Islet of Langerhans (tissue), 1 donor: Measurements from ENCODE around the gene LRRC61.
"Not testable (repeated sequence)": the region's sequence is repeated elsewhere in the genome, so short reads cannot be mapped to it uniquely, and the experiment has no call there.

Experiments used
- FAIRE-seq: peaks from one replicate; lab custom pipeline; 2011; peaks lifted over from hg19 to GRCh38; lab: Jason Lieb, UNC

Gene LRRC61, protein sequence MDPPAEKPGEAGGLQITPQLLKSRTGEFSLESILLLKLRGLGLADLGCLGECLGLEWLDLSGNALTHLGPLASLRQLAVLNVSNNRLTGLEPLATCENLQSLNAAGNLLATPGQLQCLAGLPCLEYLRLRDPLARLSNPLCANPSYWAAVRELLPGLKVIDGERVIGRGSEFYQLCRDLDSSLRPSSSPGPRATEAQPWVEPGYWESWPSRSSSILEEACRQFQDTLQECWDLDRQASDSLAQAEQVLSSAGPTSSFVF

DNA sequence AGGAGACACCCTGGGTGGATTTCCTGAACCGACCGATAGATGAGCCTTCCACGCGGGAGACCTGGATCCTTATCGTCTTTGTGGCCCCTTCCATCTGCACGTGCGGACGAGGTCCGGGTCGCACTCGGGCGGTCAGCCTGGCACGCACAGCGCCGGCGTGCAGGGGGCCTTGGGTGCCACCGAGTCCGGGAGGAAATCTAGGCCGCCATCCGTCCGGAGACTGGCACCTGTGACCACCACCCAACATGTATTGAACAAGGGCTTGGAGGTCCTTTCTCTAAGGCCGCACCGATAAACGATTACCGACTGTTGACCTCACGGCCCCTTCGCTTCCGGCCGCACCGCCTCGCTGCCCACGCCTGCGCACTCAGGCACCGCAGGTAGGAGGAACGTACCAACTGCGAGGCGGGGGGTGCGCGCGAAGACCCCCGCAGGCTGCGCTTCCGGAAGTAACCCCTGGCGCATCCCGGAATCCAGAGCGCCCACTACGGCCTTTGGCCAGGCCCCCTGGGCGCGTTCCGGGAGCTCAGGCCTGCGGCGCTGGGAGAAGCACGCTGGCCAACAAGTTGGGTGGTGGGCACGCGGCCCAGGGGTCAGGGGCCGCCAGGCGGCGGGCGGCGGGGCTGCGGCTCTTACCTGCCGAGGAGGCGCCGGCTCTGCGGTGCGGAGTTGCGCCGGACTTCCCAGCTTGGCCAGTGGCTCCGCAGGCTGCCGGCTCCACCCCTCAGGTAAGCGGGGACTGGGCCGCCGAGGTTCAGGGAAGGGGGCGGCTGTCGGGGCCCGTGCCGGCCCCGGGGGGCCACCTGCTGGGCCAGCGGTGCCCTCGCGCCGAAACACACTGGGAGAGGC lies at the start of gene LRRC61, which contains the start of gene ACTR3C:
LRRC61 (plus strand) TSS at position 523 of the 849 bp plus-strand sequence. CDS start 13,507 bp downstream, outside the sequence.
ACTR3C (minus strand) TSS at position 713 of the 849 bp plus-strand sequence. CDS start 28,249 bp downstream, outside the sequence.
- FAIRE-seq = no peak

DNA sequence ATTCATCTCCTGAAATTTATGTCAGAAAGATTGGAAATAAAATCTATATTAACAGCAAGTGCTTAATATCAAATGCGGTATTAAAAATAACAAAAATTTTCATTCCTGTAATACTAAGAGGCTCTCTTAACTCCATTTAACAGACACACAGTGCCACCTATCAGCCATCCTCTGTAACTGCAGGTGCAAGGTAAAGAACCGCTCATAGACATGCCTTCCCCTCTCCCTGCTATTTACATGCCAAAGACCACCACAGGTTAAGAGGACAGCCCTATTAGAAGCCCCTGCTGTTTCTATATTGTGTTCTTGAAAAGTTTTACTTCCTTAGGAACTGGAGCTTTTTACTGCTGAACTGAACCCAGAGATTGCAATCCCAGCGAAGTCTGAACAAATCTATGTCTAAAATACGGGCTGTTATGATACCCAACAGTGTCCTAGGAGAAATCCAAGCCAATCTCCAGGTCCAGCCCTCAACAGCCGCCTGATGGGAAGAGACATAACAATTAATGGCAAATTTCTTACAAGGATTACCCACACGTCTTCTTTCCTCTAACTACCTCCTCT lies 46.9 kb upstream of the LRRC61 start:
- not testable (repeated sequence) for FAIRE-seq

DNA sequence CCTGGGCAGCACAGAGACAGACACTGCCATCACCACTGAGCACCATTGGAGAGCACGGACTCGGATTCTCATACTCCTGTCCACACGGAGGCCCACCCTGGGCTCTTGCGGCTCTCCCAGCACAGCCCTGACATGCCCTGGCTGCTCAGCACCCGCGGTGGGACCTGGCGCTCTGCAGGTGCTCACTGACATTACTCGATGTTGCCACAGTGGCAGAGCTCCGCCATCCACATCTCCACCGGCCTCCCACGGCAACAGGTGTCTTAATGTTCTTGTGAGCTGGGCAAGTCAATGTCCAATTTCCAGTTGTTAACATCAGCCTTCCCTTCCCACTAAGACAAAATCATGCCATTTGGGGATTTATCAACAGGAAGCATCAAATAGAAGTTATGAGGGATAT lies 44.8 kb upstream of the LRRC61 start:
- not testable (repeated sequence) for FAIRE-seq

DNA sequence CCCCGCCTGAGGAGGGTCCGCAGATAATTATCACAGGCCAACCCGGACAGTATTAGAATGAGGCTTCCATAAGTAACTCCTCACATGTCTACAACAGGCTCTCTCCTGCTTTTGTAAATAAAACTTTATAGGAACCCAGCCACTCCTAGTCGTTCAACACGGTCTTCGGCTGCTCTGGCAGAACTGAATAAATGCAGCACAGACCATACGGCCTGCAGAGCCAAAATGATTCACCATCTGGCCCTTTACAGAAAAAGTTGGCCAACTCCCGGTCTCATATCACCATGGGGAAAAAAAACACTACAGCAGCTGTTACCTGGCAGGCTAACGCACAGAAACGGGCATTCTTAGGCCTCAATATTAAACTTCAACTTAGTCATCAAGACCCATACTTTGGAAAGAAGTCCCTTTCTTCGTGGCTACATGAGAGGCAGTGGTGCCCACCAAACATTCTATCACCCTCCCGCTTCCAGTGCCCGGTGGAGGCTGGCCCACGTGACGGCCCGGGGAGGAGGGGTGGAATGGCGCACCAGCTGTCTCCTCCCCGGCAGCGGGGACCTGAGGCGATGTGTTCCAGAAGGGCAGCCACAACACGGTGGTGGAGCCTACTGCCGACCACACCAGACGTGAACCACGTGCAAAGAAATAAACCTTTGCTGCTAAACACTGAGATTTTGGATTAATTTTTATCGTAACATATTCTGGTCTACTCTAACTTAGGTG lies 41.3 kb upstream of the LRRC61 start:
- FAIRE-seq = not testable (repeated sequence)

DNA sequence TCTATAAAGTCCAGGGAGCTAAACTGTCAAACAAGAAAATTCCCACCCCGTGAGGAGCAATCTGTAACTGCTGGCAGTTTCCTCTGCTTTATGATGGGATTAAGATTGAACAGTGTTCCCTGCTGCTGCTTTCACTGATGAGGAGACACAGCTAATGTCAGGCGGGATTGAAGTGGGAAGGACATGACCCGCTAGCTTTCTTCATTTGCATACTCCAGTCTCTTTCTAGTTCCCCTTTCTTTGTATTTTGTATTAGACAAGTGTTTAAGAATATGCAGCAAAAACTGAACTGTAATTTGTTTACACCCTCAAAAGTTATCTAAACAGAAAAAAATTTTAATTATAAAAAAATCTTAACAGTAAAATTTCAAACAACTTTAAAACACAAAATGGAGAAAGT lies 40.0 kb upstream of the LRRC61 start:
- FAIRE-seq = not testable (repeated sequence)

DNA sequence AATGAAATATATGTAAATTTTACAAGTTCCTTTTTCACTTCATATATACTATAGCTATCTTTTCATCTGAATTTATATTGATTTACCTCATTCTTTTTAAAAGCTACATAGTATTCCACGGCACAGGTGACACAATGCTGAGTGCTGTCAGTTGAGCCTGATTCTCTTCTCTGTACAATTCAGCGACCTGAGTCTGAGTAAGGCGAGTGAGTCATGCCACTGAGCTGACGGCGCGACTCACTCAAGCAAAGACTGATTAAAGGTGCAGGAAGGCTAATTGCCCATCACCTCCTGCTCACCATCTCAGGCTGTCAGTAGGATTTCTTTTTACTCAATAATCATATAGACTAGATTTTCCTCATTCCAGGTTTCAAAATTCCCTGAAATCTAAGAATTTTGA lies 39.5 kb upstream of the LRRC61 start:
- peak; percentile 27 for FAIRE-seq

DNA sequence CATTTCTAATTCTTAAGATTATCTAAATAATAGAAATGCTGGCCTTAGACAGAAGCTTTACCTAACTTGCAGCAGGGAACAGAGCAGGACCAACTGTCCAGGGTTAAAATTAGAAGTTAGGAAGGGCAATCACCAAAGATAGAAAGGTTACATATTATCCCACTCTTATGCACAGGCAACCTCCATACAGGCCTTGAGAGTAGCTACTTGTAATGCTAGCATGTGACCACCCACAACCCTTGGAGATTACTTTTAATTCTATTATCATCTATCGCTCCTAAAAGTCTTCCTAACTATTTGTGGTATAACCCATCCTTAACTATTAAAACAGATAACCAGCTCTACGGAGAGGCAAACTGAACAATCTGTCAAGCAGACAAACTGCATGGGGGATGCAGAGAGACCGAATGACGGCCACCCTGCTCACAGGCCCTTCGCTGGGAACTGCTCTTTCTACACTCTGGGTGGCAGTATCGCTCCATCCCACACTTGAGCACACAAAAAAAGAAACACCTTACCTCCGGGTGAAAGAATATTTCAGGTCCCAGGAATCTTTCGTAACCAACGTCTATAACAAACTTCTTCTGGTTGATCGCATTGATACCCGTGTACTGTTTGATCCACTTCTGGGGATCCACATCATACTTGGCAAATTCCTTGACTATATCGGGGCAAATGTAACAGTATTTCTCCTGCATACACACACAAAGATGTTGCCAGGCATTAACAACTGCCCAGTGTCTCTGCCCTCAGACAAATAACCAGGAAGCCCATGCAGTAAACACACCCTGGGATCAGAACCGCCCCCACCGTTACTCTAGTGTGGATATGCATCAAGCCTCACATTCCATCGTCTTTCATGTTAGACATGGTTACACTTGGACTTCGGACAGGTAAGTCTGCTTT lies 37.1 kb upstream of the LRRC61 start:
- FAIRE-seq = peak; percentile 93

DNA sequence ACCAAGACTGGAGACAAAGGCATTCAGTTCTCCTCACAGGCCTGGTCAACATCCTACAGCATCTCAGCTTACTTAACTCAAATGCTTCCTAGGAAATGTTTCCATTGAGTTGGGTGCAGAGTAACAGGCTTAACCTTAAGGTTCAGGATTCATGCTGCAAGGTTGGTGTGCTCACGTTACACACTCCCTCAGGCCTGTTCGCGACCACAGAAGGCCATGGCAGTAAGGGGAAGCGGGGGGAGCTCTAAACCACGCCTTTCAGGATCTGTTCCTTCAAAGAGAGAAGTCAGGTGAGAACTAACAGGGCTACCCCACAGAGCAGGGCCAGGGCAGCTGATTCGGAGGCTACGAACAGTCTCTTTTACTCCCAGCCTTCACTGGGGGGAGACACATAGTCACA lies 35.3 kb upstream of the LRRC61 start:
- FAIRE-seq = not testable (repeated sequence)

DNA sequence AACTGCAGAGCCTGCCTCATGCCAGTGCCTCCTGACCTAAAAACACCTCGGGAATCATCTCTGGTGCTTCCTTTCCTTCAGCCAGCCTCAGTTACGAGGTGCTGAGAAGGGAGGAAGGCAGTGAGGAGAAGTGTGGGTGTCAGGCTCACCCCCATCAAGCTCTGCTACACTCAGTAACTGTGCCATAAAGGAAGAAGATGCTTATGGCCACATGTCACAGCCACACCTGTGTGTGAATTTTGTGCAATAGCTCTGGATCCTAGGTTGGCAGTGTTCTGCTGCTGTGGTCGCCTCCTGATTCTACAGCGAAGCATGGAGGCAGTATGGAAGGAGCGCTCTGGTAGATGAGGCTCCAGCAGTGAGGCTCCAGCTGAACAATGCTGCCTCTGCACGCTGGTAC lies 34.3 kb upstream of the LRRC61 start:
- FAIRE-seq = not testable (repeated sequence)

DNA sequence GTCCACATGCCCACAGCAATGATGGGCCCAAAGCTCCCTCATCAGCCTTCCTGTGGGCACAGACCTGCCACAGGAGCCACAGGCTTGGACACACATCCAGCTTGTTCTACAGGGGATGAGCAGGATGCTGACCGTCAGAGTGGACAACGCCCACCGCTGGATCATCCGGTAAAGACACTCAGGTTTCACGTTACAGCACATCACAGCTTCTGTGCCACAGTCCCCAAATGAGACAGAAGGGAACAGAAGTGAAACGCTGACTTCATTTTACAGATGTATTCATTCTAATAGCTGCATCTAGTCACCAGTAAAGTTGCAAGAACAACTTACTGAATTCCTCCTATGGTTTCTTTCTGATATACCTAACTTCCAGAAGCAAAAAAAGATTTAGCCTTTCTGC lies 32.8 kb upstream of the LRRC61 start:
- not testable (repeated sequence) for FAIRE-seq

DNA sequence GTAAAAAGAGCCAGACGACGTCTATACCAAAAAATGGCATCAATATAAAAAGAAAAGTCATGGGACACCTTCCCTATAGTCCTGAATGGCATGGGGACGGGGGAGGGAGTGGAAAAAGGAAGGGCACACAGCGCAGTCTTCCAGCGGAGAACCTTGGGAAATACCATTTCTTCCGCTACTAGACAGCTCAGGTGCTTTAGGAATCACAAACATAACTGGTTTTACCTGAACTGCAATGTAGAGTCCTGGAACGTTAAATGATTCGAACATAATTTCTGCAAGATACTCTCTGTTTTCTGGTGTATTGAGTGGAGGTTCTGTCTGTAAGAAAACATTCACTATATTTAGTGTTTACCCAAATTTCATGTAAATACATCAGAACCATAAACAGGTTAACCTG lies 28.1 kb upstream of the LRRC61 start:
- FAIRE-seq = not testable (repeated sequence)

DNA sequence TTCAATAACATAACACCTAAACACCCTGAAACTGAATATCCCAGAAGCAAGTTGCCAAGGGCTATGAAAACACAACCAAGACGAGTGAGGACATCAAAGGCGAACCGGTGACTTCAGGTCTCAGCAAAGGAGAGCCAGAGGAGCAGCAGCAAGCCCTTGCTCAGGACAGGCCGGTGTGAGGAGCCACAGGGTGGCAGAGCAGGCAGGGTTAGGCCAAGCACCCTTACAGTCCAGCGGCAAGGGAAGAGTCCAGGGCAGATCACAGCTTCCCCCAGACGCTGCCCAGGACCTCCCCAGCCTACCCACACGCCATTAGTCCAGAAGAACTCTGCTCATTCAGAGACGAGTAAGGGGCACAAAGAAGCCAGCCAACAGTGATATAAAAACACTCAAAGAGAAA lies 27.5 kb upstream of the LRRC61 start:
- FAIRE-seq = not testable (repeated sequence)

DNA sequence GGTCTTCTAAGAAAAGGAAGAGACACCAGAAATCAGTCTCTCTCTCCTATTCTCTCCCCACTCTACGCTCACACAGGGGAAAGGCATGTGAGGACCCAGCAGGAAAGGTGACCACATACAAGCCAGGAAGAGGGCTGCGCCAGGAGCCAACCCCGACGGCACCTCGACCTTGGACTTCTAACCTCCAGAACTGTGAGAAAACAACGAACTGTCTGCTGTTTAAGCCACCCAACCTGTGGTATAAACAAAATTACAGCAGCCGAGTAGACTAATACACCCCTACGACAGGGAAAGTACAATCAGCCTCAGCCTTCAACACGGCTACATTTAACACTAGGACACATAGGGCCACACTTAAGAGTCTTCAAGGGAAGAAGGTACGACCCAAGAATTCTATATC lies 26.4 kb upstream of the LRRC61 start:
- FAIRE-seq = not testable (repeated sequence)

DNA sequence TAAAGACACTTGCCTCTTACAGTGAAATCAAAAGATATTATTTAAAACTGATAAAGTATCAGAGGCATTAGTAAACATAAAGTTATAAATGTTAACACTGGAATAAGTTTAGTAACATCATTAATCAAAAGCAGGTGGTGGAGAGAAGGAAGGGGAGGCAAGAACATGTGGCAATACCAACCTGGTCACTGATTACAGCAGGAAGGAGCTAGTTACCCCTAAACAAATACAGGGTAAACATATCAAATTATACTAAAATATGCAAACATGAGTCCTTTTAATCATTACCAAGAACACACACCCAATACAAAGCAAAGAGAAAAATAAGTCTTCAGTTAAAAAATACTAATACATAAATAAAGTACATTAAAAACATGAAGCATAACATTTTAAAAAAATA lies 25.2 kb upstream of the LRRC61 start:
- not testable (repeated sequence) for FAIRE-seq

DNA sequence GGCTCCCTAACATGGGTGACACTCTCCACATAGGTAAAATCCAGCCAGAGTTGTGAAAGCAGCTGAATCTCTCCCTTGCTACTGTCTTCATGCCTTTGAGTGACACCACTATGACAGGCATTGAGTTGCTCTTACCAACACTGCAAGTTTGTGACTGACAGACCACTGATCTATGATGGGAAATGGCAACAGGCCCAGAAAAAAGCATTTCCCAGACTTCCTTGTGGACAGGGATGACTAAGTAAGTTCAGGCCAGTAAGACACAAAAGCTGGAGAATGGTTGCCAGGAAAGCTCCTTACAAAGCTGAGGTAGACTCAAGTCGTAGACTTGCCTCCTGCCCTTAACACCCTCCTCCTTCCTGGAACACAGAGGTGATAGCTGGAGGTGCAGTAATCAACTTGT lies 20.2 kb upstream of the LRRC61 start:
- not testable (repeated sequence) for FAIRE-seq

DNA sequence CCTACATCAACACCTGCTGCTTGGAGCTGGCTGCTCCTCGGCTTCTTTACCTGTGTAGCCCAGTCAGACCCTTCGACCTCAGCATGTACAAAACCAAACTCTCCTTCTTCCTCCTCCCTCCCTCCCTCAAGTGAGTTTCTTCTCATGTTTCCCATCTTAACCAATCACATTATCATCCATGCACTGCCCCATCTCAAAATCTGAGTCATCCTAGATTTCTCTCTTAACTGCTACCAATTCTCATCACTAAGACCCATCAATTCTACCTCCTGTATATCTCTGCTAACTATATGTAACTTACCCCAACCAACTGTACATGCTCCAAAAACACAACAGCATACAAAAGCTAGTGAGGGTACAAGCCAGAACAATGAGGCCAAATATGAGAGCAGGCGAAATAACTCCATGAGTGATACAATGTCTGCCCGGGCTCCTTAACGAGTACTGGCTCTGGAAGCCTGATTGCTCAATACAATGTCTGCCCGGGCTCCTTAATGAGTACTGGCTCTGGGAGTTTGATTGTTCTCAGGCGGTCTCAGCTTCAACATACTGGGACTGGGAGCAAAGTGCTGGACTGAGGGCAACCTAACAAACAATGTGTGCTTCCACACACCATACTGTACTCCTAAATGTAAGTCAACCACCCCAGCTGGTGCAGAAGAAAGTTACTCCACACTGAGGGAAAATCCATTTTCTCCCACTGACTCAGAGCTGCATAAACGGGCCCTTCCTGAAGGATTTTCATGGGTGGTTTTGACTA lies 18.5 kb upstream of the LRRC61 start:
- FAIRE-seq = not testable (repeated sequence)

DNA sequence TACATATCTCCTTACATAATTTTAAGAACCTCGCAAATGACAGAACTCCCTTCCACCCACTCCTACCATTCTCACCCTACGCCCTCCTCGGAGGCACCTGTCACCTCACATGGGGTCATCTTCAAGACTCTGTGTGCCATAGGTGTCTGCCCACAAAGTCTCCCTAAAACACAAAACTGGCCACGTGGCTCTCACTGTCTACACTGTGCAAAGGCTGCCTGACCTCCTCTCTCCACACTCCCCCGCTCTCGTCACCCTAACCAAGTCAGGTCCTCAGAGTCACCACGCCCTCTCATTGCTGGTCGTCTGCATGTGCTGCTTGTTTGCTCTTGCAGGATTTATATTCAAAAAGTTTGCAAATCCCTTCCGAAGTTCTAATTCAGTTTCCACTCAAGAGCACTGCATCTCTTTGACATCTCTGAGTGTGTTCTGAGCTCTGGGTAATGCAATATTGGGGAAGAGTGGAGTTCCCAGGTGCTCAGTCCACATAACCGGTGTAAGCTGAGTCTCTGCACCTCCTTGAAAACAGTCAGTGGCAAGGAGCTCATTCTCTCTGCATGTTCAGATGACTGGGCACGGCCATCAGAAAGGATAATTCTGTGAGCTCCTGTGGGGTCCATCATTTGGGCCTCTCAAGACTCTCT lies 17.8 kb upstream of the LRRC61 start:
- FAIRE-seq = not testable (repeated sequence)

DNA sequence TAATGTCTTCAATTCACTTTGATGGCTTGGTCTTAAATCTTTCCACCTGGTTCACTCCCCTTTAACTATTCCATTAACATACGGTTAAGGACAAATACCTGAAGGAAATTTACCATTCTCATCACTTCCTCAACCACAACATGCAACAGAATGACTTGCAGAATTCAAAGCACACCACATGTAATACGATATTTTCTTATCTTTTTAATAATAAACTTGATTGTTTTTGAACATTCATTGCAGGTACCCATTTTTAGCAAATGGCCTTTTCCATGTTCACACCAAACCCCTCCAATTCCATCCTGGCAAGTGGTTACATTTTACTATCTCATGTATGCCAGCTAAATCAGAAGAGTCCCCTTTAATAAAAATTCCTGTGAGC lies 17.3 kb upstream of the LRRC61 start:
- FAIRE-seq = not testable (repeated sequence)

DNA sequence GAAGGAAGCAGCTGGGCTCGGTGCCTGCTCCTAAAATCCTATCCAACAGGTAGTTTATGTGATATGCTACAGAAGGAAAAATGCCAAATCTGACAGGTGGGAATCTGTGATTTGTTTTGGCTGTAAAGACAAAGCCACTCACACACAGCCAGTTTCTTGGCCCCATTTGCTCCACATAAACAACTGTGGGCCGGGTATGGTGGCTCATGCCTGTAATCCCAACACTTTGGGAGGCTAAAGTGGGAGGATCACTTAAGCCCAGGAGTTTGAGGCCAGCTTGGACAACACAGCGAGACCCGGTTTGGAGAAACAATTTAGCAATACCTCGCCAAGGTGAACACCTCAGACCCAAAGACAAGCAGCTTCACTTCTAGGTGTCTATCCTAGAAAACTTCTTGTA lies 16.8 kb upstream of the LRRC61 start:
- FAIRE-seq = not testable (repeated sequence)

DNA sequence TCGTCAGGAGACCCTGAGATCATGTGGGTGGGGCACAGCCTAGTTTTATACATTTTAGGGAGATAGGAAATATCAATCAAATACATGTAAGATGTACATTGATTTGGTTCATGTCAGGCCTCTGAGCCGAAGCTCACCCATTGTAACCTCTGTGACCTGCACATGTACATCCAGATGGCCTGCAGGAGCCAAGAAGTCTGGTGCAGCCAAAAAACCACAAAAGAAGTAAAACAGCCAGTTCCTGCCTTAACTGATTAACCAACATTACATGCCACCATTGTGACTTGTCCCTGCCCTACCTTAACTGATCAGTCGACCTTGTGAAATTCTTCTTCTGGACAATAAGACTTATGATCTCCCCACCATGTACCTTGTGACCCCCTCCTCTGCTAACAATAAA lies 16.0 kb upstream of the LRRC61 start:
- no peak for FAIRE-seq
